ENCODE data around the gene ANO10. TPM values are rescaled to one million over a fixed set of nuclear protein-coding genes. Genes with fewer than 3 reads are reported as not detected.

Gene ANO10
- total RNA-seq, 1 experiment from 2014 or later = 32.6 TPM

DNA sequence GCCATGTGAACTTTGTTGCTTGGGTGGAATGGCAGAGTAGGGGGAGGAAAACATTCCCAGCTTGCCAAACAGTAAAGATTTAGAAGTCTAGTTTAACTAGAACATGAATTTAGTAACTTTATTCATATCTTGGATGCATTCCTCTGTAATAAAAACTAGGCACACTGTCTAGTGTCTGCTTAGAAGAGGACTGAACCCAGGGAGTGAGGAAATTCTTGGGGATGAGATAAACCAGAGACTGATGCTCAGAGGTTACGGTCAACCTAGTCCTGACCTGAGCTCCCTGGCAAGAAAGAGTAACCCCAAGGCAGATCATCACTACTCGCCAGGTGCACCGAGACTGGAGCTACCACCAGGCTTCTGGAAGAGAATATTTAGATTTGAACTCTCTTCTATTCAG is 277.3 kb downstream of the ANO10 start:
- Histone ChIP-seq H3K36me3 (ENCODE audit: low read depth) (peaks cover 15% of the 10 kb centered on the region; the same call in 1 of the 2 replicates), H3K79me2 (ENCODE audit: low read depth) (no peaks in the 10 kb centered on the region), H3K4me3 (no peak overlapping the region), H3K4me2 (no peak overlapping the region), H3K4me1 (replicated peaks; ENCODE audit: insufficient read depth) (no peaks in the 10 kb centered on the region), H3K27me3 (ENCODE audit: insufficient read depth, low read depth) (no peaks in the 10 kb centered on the region), H4K20me1 (ENCODE audit: insufficient read depth) (no peaks in the 10 kb centered on the region), H3K9me3 (ENCODE audit: insufficient read depth, low read depth) (no peaks in the 10 kb centered on the region), H3K9me2 (ENCODE audit: insufficient read depth) (no peaks in the 10 kb centered on the region), H2AFZ (no peak overlapping the region), H3F3A (ENCODE audit: insufficient read depth, low read depth) (no peaks in the 10 kb centered on the region), H3K27ac (no peak overlapping the region)
- DNase-seq = no peak
- ChIA-PET POLR2A (ENCODE audit: unreplicated experiment) (no interaction called here), CTCF (no interaction called here)
- intact Hi-C loops (cut with micrococcal nuclease; ENCODE audit: unreplicated experiment) = no loop called here
- BruUV-seq (replicated peaks) = no TSS peak
- TF ChIP-seq, protein P1, sequence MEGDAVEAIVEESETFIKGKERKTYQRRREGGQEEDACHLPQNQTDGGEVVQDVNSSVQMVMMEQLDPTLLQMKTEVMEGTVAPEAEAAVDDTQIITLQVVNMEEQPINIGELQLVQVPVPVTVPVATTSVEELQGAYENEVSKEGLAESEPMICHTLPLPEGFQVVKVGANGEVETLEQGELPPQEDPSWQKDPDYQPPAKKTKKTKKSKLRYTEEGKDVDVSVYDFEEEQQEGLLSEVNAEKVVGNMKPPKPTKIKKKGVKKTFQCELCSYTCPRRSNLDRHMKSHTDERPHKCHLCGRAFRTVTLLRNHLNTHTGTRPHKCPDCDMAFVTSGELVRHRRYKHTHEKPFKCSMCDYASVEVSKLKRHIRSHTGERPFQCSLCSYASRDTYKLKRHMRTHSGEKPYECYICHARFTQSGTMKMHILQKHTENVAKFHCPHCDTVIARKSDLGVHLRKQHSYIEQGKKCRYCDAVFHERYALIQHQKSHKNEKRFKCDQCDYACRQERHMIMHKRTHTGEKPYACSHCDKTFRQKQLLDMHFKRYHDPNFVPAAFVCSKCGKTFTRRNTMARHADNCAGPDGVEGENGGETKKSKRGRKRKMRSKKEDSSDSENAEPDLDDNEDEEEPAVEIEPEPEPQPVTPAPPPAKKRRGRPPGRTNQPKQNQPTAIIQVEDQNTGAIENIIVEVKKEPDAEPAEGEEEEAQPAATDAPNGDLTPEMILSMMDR (conservative IDR thresholded peaks at IDR 0.05) = no peak
- no peak for TF ChIP-seq EZH2 (IDR thresholded peaks at IDR 0.05; ENCODE audit: low read depth)

DNA sequence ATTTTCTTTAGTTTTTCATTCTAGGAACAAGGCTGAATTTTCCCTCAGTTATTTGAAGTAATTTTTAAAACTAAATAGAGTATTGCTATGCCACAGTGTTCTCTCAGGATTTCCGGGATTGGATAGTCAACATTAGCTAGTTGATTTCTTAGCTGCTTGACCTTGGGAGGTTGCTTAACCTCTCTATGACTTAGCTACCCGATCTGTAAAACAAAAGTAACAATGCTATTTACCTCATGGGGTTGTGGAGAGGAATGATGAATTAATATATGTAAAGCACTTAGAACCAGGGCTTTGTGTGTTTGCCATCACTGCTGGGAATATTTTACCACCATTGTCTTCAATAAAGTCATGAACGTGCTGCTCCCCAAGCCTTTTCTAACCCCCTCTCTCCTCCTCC is 278.0 kb downstream of the ANO10 start:
- Histone ChIP-seq H3K79me2 (ENCODE audit: low read depth) (no peaks in the 10 kb centered on the region), H3K4me2 (no peak overlapping the region), H3K4me1 (replicated peaks; ENCODE audit: insufficient read depth) (no peaks in the 10 kb centered on the region), H3K9me3 (ENCODE audit: insufficient read depth, low read depth) (0 out of 2 replicates have a peak, but pooled peaks cover 2% of the 10 kb centered on the region), H3K4me3 (no peak overlapping the region), H2AFZ (no peak overlapping the region), H3K36me3 (ENCODE audit: low read depth) (peaks cover 12% of the 10 kb centered on the region; the same call in 1 of the 2 replicates), H3K27me3 (ENCODE audit: insufficient read depth, low read depth) (no peaks in the 10 kb centered on the region), H3F3A (ENCODE audit: insufficient read depth, low read depth) (no peaks in the 10 kb centered on the region), H3K27ac (no peak overlapping the region), H4K20me1 (ENCODE audit: insufficient read depth) (no peaks in the 10 kb centered on the region), H3K9me2 (ENCODE audit: insufficient read depth) (no peaks in the 10 kb centered on the region)
- TF ChIP-seq, protein P1 (conservative IDR thresholded peaks at IDR 0.05) = no peak
- TF ChIP-seq EZH2 (IDR thresholded peaks at IDR 0.05; ENCODE audit: low read depth) = no peak
- intact Hi-C loops (cut with micrococcal nuclease; ENCODE audit: unreplicated experiment) = no loop called here
- ChIA-PET POLR2A (ENCODE audit: unreplicated experiment) (no interaction called here), CTCF (no interaction called here)
- no TSS peak for BruUV-seq (replicated peaks)
- no peak for DNase-seq

DNA sequence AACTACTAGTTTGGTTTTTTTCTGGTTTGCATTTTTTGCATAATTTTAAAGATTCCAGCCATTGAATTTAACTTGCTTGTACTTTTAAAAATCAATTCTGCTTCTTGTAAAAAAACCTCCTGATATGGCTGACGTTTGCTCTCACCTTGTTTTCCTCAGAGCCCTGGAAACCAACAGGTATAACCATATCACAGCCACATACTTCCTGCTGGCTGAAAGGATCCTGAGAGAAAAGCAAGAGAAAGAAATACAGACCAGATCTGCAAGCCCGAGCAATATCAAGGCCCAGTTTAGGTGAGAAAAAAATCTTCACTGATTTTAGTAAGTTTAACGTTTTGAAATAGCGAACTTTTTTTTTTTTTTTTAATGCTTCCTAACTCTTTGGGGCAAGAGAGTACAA is 278.6 kb downstream of the ANO10 start:
- H4K20me1 ChIP-seq (ENCODE audit: insufficient read depth) = no peaks in the 10 kb centered on the region
- peaks cover 17% of the 10 kb centered on the region for H3K36me3 ChIP-seq (ENCODE audit: low read depth)
- no peaks in the 10 kb centered on the region for H3K9me2 ChIP-seq (ENCODE audit: insufficient read depth)
- no peaks in the 10 kb centered on the region for H3K27me3 ChIP-seq (ENCODE audit: insufficient read depth, low read depth)
- H3K4me2 ChIP-seq = no peak overlapping the region
- H3K27ac ChIP-seq = no peak overlapping the region
- BruUV-seq (replicated peaks) = no TSS peak
- no peaks in the 10 kb centered on the region for H3K79me2 ChIP-seq (ENCODE audit: low read depth)
- H3K4me3 ChIP-seq = no peak overlapping the region
- no peak for TF ChIP-seq EZH2 (IDR thresholded peaks at IDR 0.05; ENCODE audit: low read depth)
- TF ChIP-seq, protein P1 (conservative IDR thresholded peaks at IDR 0.05) = no peak
- POLR2A ChIA-PET (ENCODE audit: unreplicated experiment) = no interaction called here
- H3F3A ChIP-seq (ENCODE audit: insufficient read depth, low read depth) = no peaks in the 10 kb centered on the region
- CTCF ChIA-PET = no interaction called here
- no peak for DNase-seq
- no peak overlapping the region for H2AFZ ChIP-seq
- H3K9me3 ChIP-seq (ENCODE audit: insufficient read depth, low read depth) = 0 out of 2 replicates have a peak, but pooled peaks cover 8% of the 10 kb centered on the region
- no peaks in the 10 kb centered on the region for H3K4me1 ChIP-seq (replicated peaks; ENCODE audit: insufficient read depth)
- intact Hi-C loops (cut with micrococcal nuclease; ENCODE audit: unreplicated experiment) = no loop called here

All from PC-9 (cell line).